HEK293 (cell line): ENCODE results near the gene HIVEP2.

Experiments used
- CTCF ChIA-PET: fragments of 350-600 bp; formaldehyde crosslinking; extraction: SDS; loops from one replicate; lab custom pipeline; 2021; ENCODE audit warnings: antibody characterized with exemption; lab: Yijun Ruan, JAX
- POLR2A ChIA-PET: fragments of 300-600 bp; formaldehyde crosslinking; extraction: SDS; loops from one replicate; lab custom pipeline; 2020; ENCODE audit warnings: antibody characterized with exemption, inconsistent platforms; lab: Yijun Ruan, JAX
- H3K27ac ChIP-seq: fragments of 200-500 bp; sonication (Bioruptor generic); 2 replicates; pipeline ENCODE4 v1.5.1; 2014; ENCODE audit warnings: low read depth, low read length, control low read depth, inconsistent platforms; ENCODE audit errors: extremely low read depth
- H3K36me3 ChIP-seq, 2 experiments: fragments of 200-500 bp in 1 of 2; sonication (Bioruptor generic) in 1 of 2; 1 replicate in 1 of 2; 2 replicates in 1 of 2; pipeline ENCODE4 v1.5.1; 2014 to 2017; ENCODE audit warnings: inconsistent platforms in 2 of 2, low read length in 2 of 2; ENCODE audit not compliant: control insufficient read depth in 2 of 2, insufficient read depth in 1 of 2
- H3K4me1 ChIP-seq: fragments of 200-500 bp; sonication (Bioruptor generic); 2 replicates; pipeline ENCODE4 v1.5.1; 2014; ENCODE audit warnings: mild to moderate bottlenecking, low read length, inconsistent platforms; ENCODE audit not compliant: control insufficient read depth, insufficient read depth
- H3K4me3 ChIP-seq: 2 replicates; pipeline ENCODE4 v1.5.1; 2011; ENCODE audit warnings: low read depth, mild to moderate bottlenecking, control low read depth, low read length, moderate library complexity
- H3K9me3 ChIP-seq: fragments of 200-500 bp; sonication (Bioruptor generic); 2 replicates; pipeline ENCODE4 v1.5.1; 2014; ENCODE audit warnings: low read depth, low read length, inconsistent platforms; ENCODE audit not compliant: control insufficient read depth, insufficient read depth
- HOXD13 ChIP-seq: sonication (generic); formaldehyde crosslinking; IDR thresholded peaks from 2 replicates; pipeline ENCODE4 v1.8.0; 2022; ENCODE audit warnings: missing genetic modification reagents, borderline replicate concordance
- IKZF3 ChIP-seq: fragments of 450-650 bp; IDR thresholded peaks from 2 replicates; pipeline ENCODE4 v1.5.0; 2018; ENCODE audit warnings: missing biosample characterization, mild to moderate bottlenecking, missing genetic modification characterization, moderate library complexity
- KLF16 ChIP-seq: fragments of 450-650 bp; formaldehyde crosslinking; IDR thresholded peaks from 2 replicates; pipeline ENCODE4 v1.5.1; 2017; ENCODE audit warnings: missing biosample characterization, missing genetic modification characterization
- REPIN1 ChIP-seq: fragments of 450-650 bp; formaldehyde crosslinking; IDR thresholded peaks from 2 replicates; pipeline ENCODE4 v1.5.1; 2017; ENCODE audit warnings: missing biosample characterization, missing genetic modification characterization, low read depth
- REST ChIP-seq: fragments of 450-650 bp; formaldehyde crosslinking; IDR thresholded peaks from 2 replicates; pipeline ENCODE4 v1.5.1; 2016; ENCODE audit warnings: missing biosample characterization, missing genetic modification characterization
- SALL2 ChIP-seq: fragments of 450-650 bp; formaldehyde crosslinking; IDR thresholded peaks from 2 replicates; pipeline ENCODE4 v1.5.0; 2017; ENCODE audit warnings: missing biosample characterization, mild to moderate bottlenecking, missing genetic modification characterization, borderline replicate concordance
- SETDB1 ChIP-seq: IDR thresholded peaks from one replicate; pipeline ENCODE4 v1.6.1; 2017; ENCODE audit warnings: mild to moderate bottlenecking, low read length, moderate library complexity, mixed read lengths; ENCODE audit not compliant: insufficient read length
- ZEB2 ChIP-seq: fragments of 450-650 bp; formaldehyde crosslinking; IDR thresholded peaks from 2 replicates; pipeline ENCODE4 v1.5.1; 2016; ENCODE audit warnings: missing biosample characterization, missing genetic modification characterization
- ZFHX2 ChIP-seq: fragments of 450-650 bp; formaldehyde crosslinking; conservative IDR thresholded peaks from 2 replicates; pipeline ENCODE4 v1.5.1; 2016; ENCODE audit warnings: missing biosample characterization, missing genetic modification characterization
- ZNF10 ChIP-seq: fragments of 450-650 bp; formaldehyde crosslinking; IDR thresholded peaks from 2 replicates; pipeline ENCODE4 v1.5.1; 2017; ENCODE audit warnings: missing biosample characterization, missing genetic modification characterization
- ZNF202 ChIP-seq: fragments of 450-650 bp; formaldehyde crosslinking; IDR thresholded peaks from 2 replicates; pipeline ENCODE4 v1.5.1; 2016; ENCODE audit warnings: missing biosample characterization, missing genetic modification characterization, borderline replicate concordance
- ZNF341 ChIP-seq: fragments of 450-650 bp; formaldehyde crosslinking; IDR thresholded peaks from 2 replicates; pipeline ENCODE4; 2016; ENCODE audit warnings: low read depth, missing biosample characterization, missing genetic modification characterization
- ZNF354C ChIP-seq: fragments of 450-650 bp; formaldehyde crosslinking; IDR thresholded peaks from 2 replicates; pipeline ENCODE4 v1.5.1; 2016; ENCODE audit warnings: missing biosample characterization, missing genetic modification characterization, low read depth, borderline replicate concordance
- ZNF394 ChIP-seq: fragments of 450-650 bp; formaldehyde crosslinking; IDR thresholded peaks from 2 replicates; pipeline ENCODE4 v1.5.1; 2016; ENCODE audit warnings: missing biosample characterization, missing genetic modification characterization, mild to moderate bottlenecking, moderate library complexity, borderline replicate concordance
- ZNF416 ChIP-seq: fragments of 450-650 bp; formaldehyde crosslinking; IDR thresholded peaks from 2 replicates; pipeline ENCODE4 v1.5.1; 2016; ENCODE audit warnings: missing biosample characterization, missing genetic modification characterization
- ZNF423 ChIP-seq: fragments of 450-650 bp; formaldehyde crosslinking; IDR thresholded peaks from 2 replicates; pipeline ENCODE4 v1.5.1; 2016; ENCODE audit warnings: missing biosample characterization, missing genetic modification characterization
- ZNF433 ChIP-seq: fragments of 450-650 bp; formaldehyde crosslinking; IDR thresholded peaks from 2 replicates; pipeline ENCODE4 v1.5.1; 2016; ENCODE audit warnings: missing biosample characterization, missing genetic modification characterization, low read depth
- ZNF488 ChIP-seq: fragments of 450-650 bp; formaldehyde crosslinking; IDR thresholded peaks from 2 replicates; pipeline ENCODE4 v1.5.1; 2016; ENCODE audit warnings: missing biosample characterization, missing genetic modification characterization
- ZNF549 ChIP-seq: fragments of 450-650 bp; IDR thresholded peaks from 2 replicates; pipeline ENCODE4 v1.5.1; 2018; ENCODE audit warnings: missing biosample characterization, missing genetic modification characterization, mild to moderate bottlenecking, inconsistent platforms, moderate library complexity
- ZNF561 ChIP-seq: fragments of 450-650 bp; IDR thresholded peaks from 2 replicates; pipeline ENCODE4 v1.5.1; 2018; ENCODE audit warnings: missing biosample characterization, missing genetic modification characterization, borderline replicate concordance
- ZNF626 ChIP-seq: fragments of 450-650 bp; sonication (Bioruptor Pico); formaldehyde crosslinking; IDR thresholded peaks from 2 replicates; pipeline ENCODE4 v1.5.1; 2018; ENCODE audit warnings: missing biosample characterization, missing genetic modification characterization, inconsistent platforms
- ZNF670 ChIP-seq: fragments of 450-650 bp; formaldehyde crosslinking; IDR thresholded peaks from 2 replicates; pipeline ENCODE4 v1.5.1; 2016; ENCODE audit warnings: missing biosample characterization, missing genetic modification characterization, low read depth
- ZNF707 ChIP-seq: fragments of 450-650 bp; formaldehyde crosslinking; IDR thresholded peaks from 2 replicates; pipeline ENCODE4 v1.5.1; 2016; ENCODE audit warnings: missing biosample characterization, missing genetic modification characterization
- ZNF837 ChIP-seq: fragments of 450-650 bp; formaldehyde crosslinking; IDR thresholded peaks from 2 replicates; pipeline ENCODE4 v1.5.1; 2016; ENCODE audit warnings: missing biosample characterization, missing genetic modification characterization
- ZSCAN23 ChIP-seq: fragments of 450-650 bp; formaldehyde crosslinking; IDR thresholded peaks from 2 replicates; pipeline ENCODE4 v1.5.1; 2016; ENCODE audit warnings: missing biosample characterization, missing genetic modification characterization
- TF ChIP-seq, protein P1 (sequence below): fragments of 450-650 bp; formaldehyde crosslinking; IDR thresholded peaks from 2 replicates; pipeline ENCODE4 v1.5.1; 2016; ENCODE audit warnings: missing biosample characterization, missing genetic modification characterization
- TF ChIP-seq, protein P2 (sequence below): fragments of 450-650 bp; formaldehyde crosslinking; IDR thresholded peaks from 2 replicates; pipeline ENCODE4 v1.5.1; 2017; ENCODE audit warnings: missing biosample characterization, mild to moderate bottlenecking, missing genetic modification characterization, moderate library complexity

HIVEP2 gene

GRCh38 chr6:142726616-142727015 is 218.4 kb downstream of the HIVEP2 start:
- no peaks in the 10 kb centered on the region for H3K36me3 ChIP-seq
- CTCF ChIA-PET, result interaction anchor here (0.6 kb wide), 1 partner anchor 16 kb away, joined by 4 read pairs; no protein-coding TSS in a partner anchor
- no peak overlapping the region for H3K27ac ChIP-seq
- POLR2A ChIA-PET, result no interaction called here
- no peak overlapping the region for H3K4me3 ChIP-seq
- no peak for TF ChIP-seq ZNF561 (tag by site-specific recombination)
- no peak for TF ChIP-seq REST (tag by site-specific recombination)
- TF ChIP-seq ZNF837 (tag by site-specific recombination), result no peak
- TF ChIP-seq ZNF202, result no peak
- TF ChIP-seq ZNF423 (tag by site-specific recombination), result no peak
- TF ChIP-seq, protein P1, sequence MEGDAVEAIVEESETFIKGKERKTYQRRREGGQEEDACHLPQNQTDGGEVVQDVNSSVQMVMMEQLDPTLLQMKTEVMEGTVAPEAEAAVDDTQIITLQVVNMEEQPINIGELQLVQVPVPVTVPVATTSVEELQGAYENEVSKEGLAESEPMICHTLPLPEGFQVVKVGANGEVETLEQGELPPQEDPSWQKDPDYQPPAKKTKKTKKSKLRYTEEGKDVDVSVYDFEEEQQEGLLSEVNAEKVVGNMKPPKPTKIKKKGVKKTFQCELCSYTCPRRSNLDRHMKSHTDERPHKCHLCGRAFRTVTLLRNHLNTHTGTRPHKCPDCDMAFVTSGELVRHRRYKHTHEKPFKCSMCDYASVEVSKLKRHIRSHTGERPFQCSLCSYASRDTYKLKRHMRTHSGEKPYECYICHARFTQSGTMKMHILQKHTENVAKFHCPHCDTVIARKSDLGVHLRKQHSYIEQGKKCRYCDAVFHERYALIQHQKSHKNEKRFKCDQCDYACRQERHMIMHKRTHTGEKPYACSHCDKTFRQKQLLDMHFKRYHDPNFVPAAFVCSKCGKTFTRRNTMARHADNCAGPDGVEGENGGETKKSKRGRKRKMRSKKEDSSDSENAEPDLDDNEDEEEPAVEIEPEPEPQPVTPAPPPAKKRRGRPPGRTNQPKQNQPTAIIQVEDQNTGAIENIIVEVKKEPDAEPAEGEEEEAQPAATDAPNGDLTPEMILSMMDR (tag by site-specific recombination), result no peak
- TF ChIP-seq SALL2, result no peak
- no peak for TF ChIP-seq ZNF549 (tag by site-specific recombination)
- H3K9me3 ChIP-seq, result no peaks in the 10 kb centered on the region
- H3K4me1 ChIP-seq, result peaks cover 8% of the 10 kb centered on the region

GRCh38 chr6:142725024-142725770 is 219.8 kb downstream of the HIVEP2 start:
- H3K27ac ChIP-seq, result no peak overlapping the region
- H3K9me3 ChIP-seq, result no peaks in the 10 kb centered on the region
- H3K4me1 ChIP-seq, result peaks cover 8% of the 10 kb centered on the region
- TF ChIP-seq, protein P2, sequence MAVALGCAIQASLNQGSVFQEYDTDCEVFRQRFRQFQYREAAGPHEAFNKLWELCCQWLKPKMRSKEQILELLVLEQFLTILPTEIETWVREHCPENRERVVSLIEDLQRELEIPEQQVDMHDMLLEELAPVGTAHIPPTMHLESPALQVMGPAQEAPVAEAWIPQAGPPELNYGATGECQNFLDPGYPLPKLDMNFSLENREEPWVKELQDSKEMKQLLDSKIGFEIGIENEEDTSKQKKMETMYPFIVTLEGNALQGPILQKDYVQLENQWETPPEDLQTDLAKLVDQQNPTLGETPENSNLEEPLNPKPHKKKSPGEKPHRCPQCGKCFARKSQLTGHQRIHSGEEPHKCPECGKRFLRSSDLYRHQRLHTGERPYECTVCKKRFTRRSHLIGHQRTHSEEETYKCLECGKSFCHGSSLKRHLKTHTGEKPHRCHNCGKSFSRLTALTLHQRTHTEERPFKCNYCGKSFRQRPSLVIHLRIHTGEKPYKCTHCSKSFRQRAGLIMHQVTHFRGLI (tag by site-specific recombination), result no peak
- TF ChIP-seq ZEB2 (tag by site-specific recombination), result no peak
- no peak for TF ChIP-seq REPIN1 (tag by site-specific recombination)
- TF ChIP-seq IKZF3 (tag by site-specific recombination), result no peak
- TF ChIP-seq ZSCAN23 (tag by site-specific recombination), result no peak
- TF ChIP-seq ZNF707 (tag by site-specific recombination), result no peak
- TF ChIP-seq ZFHX2, result no peak
- TF ChIP-seq HOXD13 (CRISPR knock-in tag), result no peak
- no peak for TF ChIP-seq KLF16 (tag by site-specific recombination)
- TF ChIP-seq ZNF10 (tag by site-specific recombination), result no peak
- TF ChIP-seq SETDB1, result no peak
- TF ChIP-seq ZNF488, result no peak
- no peak for TF ChIP-seq ZNF394 (tag by site-specific recombination)
- TF ChIP-seq ZNF670 (tag by site-specific recombination), result no peak
- TF ChIP-seq ZNF354C (tag by site-specific recombination), result no peak
- no peak for TF ChIP-seq ZNF341 (tag by site-specific recombination)
- TF ChIP-seq ZNF433 (tag by site-specific recombination), result no peak
- TF ChIP-seq ZNF416 (tag by site-specific recombination), result no peak
- no peak for TF ChIP-seq ZNF626 (tag by site-specific recombination)
- CTCF ChIA-PET, result interaction anchor here (0.5 kb wide), 1 partner anchor 331 kb away, joined by 3 read pairs; no protein-coding TSS in a partner anchor
- no peak overlapping the region for H3K4me3 ChIP-seq
- H3K36me3 ChIP-seq, result no peaks in the 10 kb centered on the region
- POLR2A ChIA-PET, result interaction anchor here (0.6 kb wide), 1 partner anchor 499 kb away, joined by 3 read pairs; no protein-coding TSS in a partner anchor
